Coronary artery (tissue), 2 donors: ENCODE measurements around the gene SAMD1.

ENCODE experiments used
- DNase-seq: peaks from one replicate; pipeline ENCODE4 v3.0.0-alpha.2; 2017; ENCODE audit warnings: low spot score
- H3K27ac ChIP-seq, 2 donors: fragments of 200-600 bp; sonication (generic); one replicate each; pipeline ENCODE4 v1.5.1; 2016 to 2019
- H3K4me3 ChIP-seq: fragments of 200-600 bp; sonication (generic); 2 replicates; pipeline ENCODE4 v1.5.1; 2016; ENCODE audit warnings: mild to moderate bottlenecking, moderate library complexity
- CTCF ChIP-seq: fragments of 200-600 bp; sonication (generic); IDR thresholded peaks from one replicate; pipeline ENCODE4 v1.5.1; 2019; ENCODE audit warnings: antibody characterized with exemption

The SAMD1 gene

GRCh38 chr19:14127929-14128509, 37.5 kb upstream of the SAMD1 start:
- Histone ChIP-seq H3K27ac (peak overlapping the region in 1 of 2 donors; percentile 53), H3K4me3 (no peak overlapping the region)
- TF ChIP-seq CTCF: no peak
- DNase-seq: no peak

GRCh38 chr19:14127176-14127575, 36.6 kb upstream of the SAMD1 start:
- no peak for DNase-seq
- no peak for TF ChIP-seq CTCF
- Histone ChIP-seq H3K27ac (peak overlapping the region in 1 of 2 donors; percentile 53), H3K4me3 (no peak overlapping the region)

- no peak for TF ChIP-seq CTCF
Measured at GRCh38 chr19:14122924-14123323, 32.4 kb upstream of the SAMD1 start.

GRCh38 chr19:14120497-14120780, 29.9 kb upstream of the SAMD1 start:
- TF ChIP-seq CTCF: no peak
- peak; percentile 71 for DNase-seq
- H3K27ac ChIP-seq: peak overlapping the region in 1 of 2 donors; percentile 100
- H3K4me3 ChIP-seq: no peak overlapping the region

More at GRCh38 chr19:14122924-14123323, 32.4 kb upstream of the SAMD1 start:
- Histone ChIP-seq H3K27ac (no peak overlapping the region), H3K4me3 (no peak overlapping the region)
- no peak for DNase-seq

- Histone ChIP-seq H3K27ac (peak overlapping the region; percentile 93 to 100), H3K4me3 (no peak overlapping the region)
- no peak for TF ChIP-seq CTCF
Measured at GRCh38 chr19:14119644-14120496, 29.3 kb upstream of the SAMD1 start.

GRCh38 chr19:14119146-14119545, 28.6 kb upstream of the SAMD1 start:
- Histone ChIP-seq H3K4me3 (peak overlapping the region; percentile 98), H3K27ac (peak overlapping the region; percentile 93 to 100)
- DNase-seq: no peak
- TF ChIP-seq CTCF: no peak

More at GRCh38 chr19:14119644-14120496, 29.3 kb upstream of the SAMD1 start:
- DNase-seq: peak; percentile 50
